Mesenchymal stem cell (in vitro differentiated cells and primary cell): ENCODE results near the gene ADCK1. TPM values are rescaled to one million over a fixed set of nuclear protein-coding genes. Genes with fewer than 3 reads are reported as not detected.

ENCODE experiments used
- DNase-seq: peaks from one replicate; pipeline ENCODE4 v3.0.0-alpha.2; 2013
- H2AFZ ChIP-seq: one replicate; pipeline ENCODE4 v1.6.1; 2013; ENCODE audit warnings: low read depth, mild to moderate bottlenecking, control low read depth, inconsistent platforms, low read length, moderate library complexity
- H2AK5ac ChIP-seq: 2 replicates; pipeline ENCODE4 v1.6.1; 2013; ENCODE audit warnings: low read length, moderate library complexity, mild to moderate bottlenecking, inconsistent platforms; ENCODE audit not compliant: severe bottlenecking
- H2BK120ac ChIP-seq: one replicate; pipeline ENCODE4 v1.6.1; 2013; ENCODE audit warnings: low read depth, mild to moderate bottlenecking, inconsistent platforms, low read length, moderate library complexity
- H2BK12ac ChIP-seq, 2 experiments: one replicate each; pipeline ENCODE4 v1.6.1; 2013; ENCODE audit warnings: inconsistent platforms in 2 of 2, low read length in 2 of 2, mild to moderate bottlenecking in 2 of 2, moderate library complexity in 2 of 2, control low read depth in 1 of 2
- H2BK15ac ChIP-seq: one replicate; pipeline ENCODE4 v1.6.1; 2013; ENCODE audit warnings: mild to moderate bottlenecking, low read depth, inconsistent platforms; ENCODE audit not compliant: poor library complexity, severe bottlenecking
- H2BK5ac ChIP-seq: 2 replicates; pipeline ENCODE4 v1.6.1; 2013; ENCODE audit warnings: low read depth, mild to moderate bottlenecking, low read length, control low read depth, inconsistent platforms; ENCODE audit not compliant: poor library complexity, severe bottlenecking
- H3K14ac ChIP-seq, 2 experiments: one replicate each; pipeline ENCODE4 v1.6.1; 2013; ENCODE audit warnings: inconsistent platforms in 2 of 2, low read length in 2 of 2, control low read depth in 1 of 2, mild to moderate bottlenecking in 1 of 2, moderate library complexity in 1 of 2
- H3K18ac ChIP-seq, 2 experiments: one replicate each; pipeline ENCODE4 v1.6.1; 2013; ENCODE audit warnings: inconsistent platforms in 2 of 2, low read length in 2 of 2, control low read depth in 1 of 2, low read depth in 1 of 2, mild to moderate bottlenecking in 1 of 2
- H3K23ac ChIP-seq, 2 experiments: one replicate each; pipeline ENCODE4 v1.6.1; 2013; ENCODE audit warnings: inconsistent platforms in 2 of 2, low read length in 2 of 2, mild to moderate bottlenecking in 2 of 2, moderate library complexity in 2 of 2, control low read depth in 1 of 2
- H3K27ac ChIP-seq: 2 replicates; pipeline ENCODE4 v1.5.1; 2013; ENCODE audit warnings: mild to moderate bottlenecking, moderate library complexity, low read length, control low read depth, inconsistent platforms; ENCODE audit not compliant: poor library complexity, severe bottlenecking
- H3K27me3 ChIP-seq, 2 experiments: 2 replicates each; pipeline versions ENCODE4 v1.6.1 to v1.7.0; 2013; ENCODE audit warnings: low read length in 2 of 2, mild to moderate bottlenecking in 2 of 2, moderate library complexity in 2 of 2, control low read depth in 1 of 2, inconsistent platforms in 1 of 2; ENCODE audit not compliant: control insufficient read depth in 1 of 2, insufficient read depth in 1 of 2
- H3K36me3 ChIP-seq, 2 experiments: 2 replicates each; pipeline versions ENCODE4 v1.6.1 to v1.7.0; 2013; ENCODE audit warnings: low read length in 2 of 2, control low read depth in 1 of 2, inconsistent platforms in 1 of 2, low read depth in 1 of 2, mild to moderate bottlenecking in 1 of 2; ENCODE audit not compliant: insufficient read depth in 2 of 2, control insufficient read depth in 1 of 2
- H3K4ac ChIP-seq, 2 experiments: one replicate each; pipeline ENCODE4 v1.6.1; 2013; ENCODE audit warnings: inconsistent platforms in 2 of 2, low read length in 2 of 2, mild to moderate bottlenecking in 2 of 2, moderate library complexity in 2 of 2, control low read depth in 1 of 2, low read depth in 1 of 2
- H3K4me1 ChIP-seq: 2 replicates; pipeline ENCODE4 v1.6.1; 2013; ENCODE audit warnings: low read depth, low read length, control low read depth; ENCODE audit not compliant: control insufficient read depth, insufficient read depth
- H3K4me2 ChIP-seq: 2 replicates; pipeline ENCODE4 v1.6.1; 2013; ENCODE audit warnings: low read length, mild to moderate bottlenecking, inconsistent platforms; ENCODE audit not compliant: poor library complexity, severe bottlenecking
- H3K4me3 ChIP-seq, 2 experiments: 2 replicates each; pipeline versions ENCODE4 v1.5.1 to v1.7.0; 2013; ENCODE audit warnings: low read length in 2 of 2, mild to moderate bottlenecking in 2 of 2, control low read depth in 1 of 2, low read depth in 1 of 2; ENCODE audit not compliant: insufficient read depth in 1 of 2
- H3K79me1 ChIP-seq: replicated peaks from 2 replicates; pipeline ENCODE4 v1.6.1; 2013; ENCODE audit warnings: mild to moderate bottlenecking, control low read depth, low read length, inconsistent platforms; ENCODE audit not compliant: poor library complexity, severe bottlenecking
- H3K9ac ChIP-seq: 2 replicates; pipeline ENCODE4 v1.7.0; 2013; ENCODE audit warnings: mild to moderate bottlenecking, low read length, moderate library complexity
- H3K9me3 ChIP-seq: 2 replicates; pipeline ENCODE4 v1.7.0; 2013; ENCODE audit warnings: mild to moderate bottlenecking, low read length; ENCODE audit not compliant: control insufficient read depth
- H4K8ac ChIP-seq: one replicate; pipeline ENCODE4 v1.6.1; 2013; ENCODE audit warnings: inconsistent platforms, mild to moderate bottlenecking, low read length, moderate library complexity
- H4K91ac ChIP-seq: one replicate; pipeline ENCODE4 v1.6.1; 2013; ENCODE audit warnings: mild to moderate bottlenecking, low read length, inconsistent platforms
- WGBS: methylation state at CpG from one replicate; pipeline ENCODE4 v1.1.7; 2013; ENCODE audit warnings: mixed read lengths; 5-methylcytosine and 5-hydroxymethylcytosine counted together
- polyA plus RNA-seq, 2 experiments: library from polyadenylated mRNA; stranded (reverse); fragments of 200-250 nt; gene quantifications; one replicate each; pipeline ENCODE4 v1.2.3, GENCODE V29; 2013

Gene ADCK1, protein sequence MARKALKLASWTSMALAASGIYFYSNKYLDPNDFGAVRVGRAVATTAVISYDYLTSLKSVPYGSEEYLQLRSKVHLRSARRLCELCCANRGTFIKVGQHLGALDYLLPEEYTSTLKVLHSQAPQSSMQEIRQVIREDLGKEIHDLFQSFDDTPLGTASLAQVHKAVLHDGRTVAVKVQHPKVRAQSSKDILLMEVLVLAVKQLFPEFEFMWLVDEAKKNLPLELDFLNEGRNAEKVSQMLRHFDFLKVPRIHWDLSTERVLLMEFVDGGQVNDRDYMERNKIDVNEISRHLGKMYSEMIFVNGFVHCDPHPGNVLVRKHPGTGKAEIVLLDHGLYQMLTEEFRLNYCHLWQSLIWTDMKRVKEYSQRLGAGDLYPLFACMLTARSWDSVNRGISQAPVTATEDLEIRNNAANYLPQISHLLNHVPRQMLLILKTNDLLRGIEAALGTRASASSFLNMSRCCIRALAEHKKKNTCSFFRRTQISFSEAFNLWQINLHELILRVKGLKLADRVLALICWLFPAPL
- polyA plus RNA-seq (2013, experiment 1 of 2): 6.0 TPM
- 6.1 TPM for polyA plus RNA-seq (2013, experiment 2 of 2)

DNA sequence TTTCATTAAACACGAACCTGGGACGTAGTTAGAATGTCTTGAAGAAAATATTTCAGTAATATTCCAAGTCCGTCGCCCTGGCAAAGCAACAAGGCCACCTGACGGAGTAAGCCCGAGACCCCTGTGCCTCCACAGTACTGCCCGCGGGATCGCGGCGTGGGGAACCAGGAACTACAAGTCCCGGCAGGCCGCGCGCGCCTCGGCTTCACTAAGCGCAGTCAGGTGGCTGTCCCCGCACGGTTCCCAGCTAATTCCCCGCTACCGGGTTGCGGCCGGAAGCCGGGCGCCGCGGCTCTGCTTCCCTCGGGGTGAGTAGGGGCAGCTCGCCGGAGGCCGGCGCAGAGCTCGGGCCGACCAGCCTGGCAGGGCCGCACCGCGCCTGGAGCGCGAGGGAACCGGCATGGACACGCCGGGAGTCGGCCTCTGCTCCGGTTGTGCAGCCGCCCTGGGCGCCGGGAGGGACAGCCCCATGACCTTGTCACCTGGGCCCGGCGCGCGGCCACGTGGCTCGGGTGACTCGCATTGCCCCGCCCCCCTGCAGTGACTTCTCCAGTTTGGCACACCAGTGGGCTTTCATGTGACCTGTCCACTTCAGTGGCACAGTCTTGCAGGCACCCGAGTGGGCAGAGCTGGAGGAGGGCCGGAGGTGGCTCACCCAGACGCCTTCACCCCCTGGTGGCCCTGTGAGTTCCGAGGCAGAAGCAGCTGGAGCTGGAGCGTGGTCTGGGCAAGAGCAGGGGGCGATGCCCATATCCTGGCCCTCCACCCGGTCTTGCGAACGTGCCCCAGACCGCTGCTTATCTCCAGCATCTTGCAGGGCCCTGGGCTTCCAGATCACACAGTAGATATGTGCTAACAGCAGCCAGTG lies at the start of gene ADCK1:
ADCK1 (plus strand) TSS at position 247 of the 868 bp plus-strand sequence. CDS start 18,870 bp downstream, outside the sequence.
- Histone ChIP-seq H2BK120ac (peak within 1 kb of the TSS; percentile 71), H2AK5ac (no peak within 1 kb of the TSS), H3K4me3 (peak within 1 kb of the TSS; percentile 89 to 90), H3K9me3 (no peaks in the 10 kb centered on the region), H3K27ac (no peak within 1 kb of the TSS), H3K18ac (peak within 1 kb of the TSS; percentile 87 to 93), H2BK15ac (peak within 1 kb of the TSS; percentile 91), H3K27me3 (no peaks in the 10 kb centered on the region), H4K8ac (peak within 1 kb of the TSS; percentile 98), H2BK12ac (peak within 1 kb of the TSS in 1 of 2 experiments; percentile 56), H2BK5ac (no peak within 1 kb of the TSS), H3K79me1 (peaks cover 1% of the 10 kb centered on the region), H3K4me1 (no peaks in the 10 kb centered on the region), H2AFZ (peak within 1 kb of the TSS; percentile 43), H3K14ac (peak within 1 kb of the TSS in 1 of 2 experiments; percentile 86), H3K36me3 (no peaks in the 10 kb centered on the region), H3K9ac (peak within 1 kb of the TSS; percentile 91), H4K91ac (peak within 1 kb of the TSS; percentile 95), H3K4me2 (peak within 1 kb of the TSS; percentile 89), H3K4ac (peak within 1 kb of the TSS; percentile 64 to 78), H3K23ac (no peak within 1 kb of the TSS)
- WGBS: 4% methylated on average over 63 of the region's 66 CpGs
- DNase-seq: peak; percentile 80

DNA sequence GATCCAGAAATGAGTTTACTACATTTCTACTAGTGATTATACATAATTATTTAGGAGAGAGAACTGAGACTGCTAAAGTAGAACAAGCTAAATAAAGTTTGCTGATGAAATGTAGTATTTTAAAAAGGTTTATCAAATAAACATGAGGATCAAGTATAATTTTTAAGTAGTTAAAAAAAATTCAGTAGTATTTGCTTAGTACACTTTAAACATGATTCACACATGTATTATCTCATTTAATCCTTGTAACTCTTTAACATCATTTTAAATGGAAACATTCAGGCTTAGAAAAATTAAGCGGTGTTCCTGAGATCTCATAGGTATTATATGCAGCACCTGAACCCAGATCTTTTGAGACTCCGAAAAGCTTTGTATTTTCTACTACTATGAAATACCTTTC lies 47.6 kb upstream of the ADCK1 start:
- Histone ChIP-seq H3K9me3 (no peaks in the 10 kb centered on the region), H3K18ac (no peak overlapping the region), H3K27me3 (no peaks in the 10 kb centered on the region), H2BK120ac (no peak overlapping the region), H3K4me3 (no peak overlapping the region), H4K8ac (no peak overlapping the region), H3K14ac (no peak overlapping the region), H3K79me1 (peaks cover 16% of the 10 kb centered on the region), H3K9ac (no peak overlapping the region), H4K91ac (no peak overlapping the region), H2AK5ac (no peak overlapping the region), H2BK5ac (no peak overlapping the region), H3K23ac (no peak overlapping the region), H3K4me1 (no peaks in the 10 kb centered on the region), H3K4me2 (no peak overlapping the region), H2BK15ac (no peak overlapping the region), H2AFZ (no peak overlapping the region), H3K4ac (no peak overlapping the region), H3K36me3 (peaks cover 29 to 68% of the 10 kb centered on the region in 2 experiments), H3K27ac (no peak overlapping the region), H2BK12ac (no peak overlapping the region)
- no peak for DNase-seq
- WGBS: 100% methylated on average over 1 of the region's 2 CpGs

- Histone ChIP-seq H3K79me1 (peaks cover 16% of the 10 kb centered on the region), H3K4me2 (no peak overlapping the region), H3K4me3 (no peak overlapping the region), H3K4me1 (no peaks in the 10 kb centered on the region), H2BK120ac (no peak overlapping the region), H3K9me3 (no peaks in the 10 kb centered on the region), H3K27ac (no peak overlapping the region), H2AK5ac (no peak overlapping the region), H3K27me3 (no peaks in the 10 kb centered on the region), H2BK12ac (no peak overlapping the region), H3K18ac (no peak overlapping the region), H3K4ac (no peak overlapping the region), H3K14ac (no peak overlapping the region), H2AFZ (no peak overlapping the region), H3K23ac (no peak overlapping the region), H2BK15ac (no peak overlapping the region), H3K36me3 (peaks cover 23 to 66% of the 10 kb centered on the region in 2 experiments), H4K91ac (no peak overlapping the region), H3K9ac (peak overlapping the region; percentile 4), H2BK5ac (no peak overlapping the region), H4K8ac (no peak overlapping the region)
- 100% methylated on average over 1 of the region's 3 CpGs for WGBS
- peak; percentile 43 for DNase-seq
Measured at GRCh38 chr14:77752799-77753516, 47.0 kb upstream of the ADCK1 start.
